Measurements from ENCODE around the gene FAM20A.
"Not testable (repeated sequence)": the region's sequence is repeated elsewhere in the genome, so short reads cannot be mapped to it uniquely, and the experiment has no call there.

Gene FAM20A

GRCh38 chr17:68564415-68565111, 36.6 kb downstream of the FAM20A start:
- DNase-seq, result no peak

- DNase-seq, result no peak
Measured at GRCh38 chr17:68562736-68563135, 38.4 kb downstream of the FAM20A start.

DNA sequence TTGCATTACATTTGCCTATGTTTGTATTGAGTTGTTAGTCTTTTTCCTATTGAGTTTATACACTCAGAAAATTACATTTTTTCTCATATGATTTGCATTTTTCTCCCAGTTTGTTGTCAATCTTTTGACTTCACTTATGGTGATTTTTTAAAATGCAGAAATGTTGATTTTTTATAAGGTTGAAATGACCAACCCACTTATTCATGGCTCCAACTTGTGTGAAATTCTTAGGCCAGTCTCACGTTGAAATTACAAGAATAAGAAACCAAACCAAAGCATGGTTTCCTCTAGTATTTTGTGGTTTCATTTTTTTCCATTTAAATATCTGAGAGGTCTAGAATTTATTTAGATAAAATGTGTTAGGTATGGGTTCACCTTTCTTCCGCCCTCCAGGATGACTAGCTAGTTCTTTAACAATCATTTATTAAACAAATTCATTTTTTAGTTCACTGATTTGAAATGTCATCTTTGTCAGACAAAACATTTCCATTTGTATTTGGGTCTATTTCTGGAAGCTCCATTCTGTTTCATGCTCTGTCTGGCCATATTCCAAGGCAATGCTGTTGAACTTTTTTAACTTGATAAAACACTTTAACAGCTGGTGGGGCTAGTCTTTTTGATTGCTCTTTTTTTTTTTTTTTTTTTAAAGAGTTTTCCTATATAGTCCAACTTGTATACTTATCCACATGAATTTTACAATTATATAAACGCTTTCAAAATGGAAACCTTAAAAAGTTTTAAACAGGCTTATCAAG, 40.0 kb downstream of the FAM20A start:
- DNase-seq, result no peak

GRCh38 chr17:68559316-68559715, 41.9 kb downstream of the FAM20A start:
- DNase-seq, result no peak

DNA sequence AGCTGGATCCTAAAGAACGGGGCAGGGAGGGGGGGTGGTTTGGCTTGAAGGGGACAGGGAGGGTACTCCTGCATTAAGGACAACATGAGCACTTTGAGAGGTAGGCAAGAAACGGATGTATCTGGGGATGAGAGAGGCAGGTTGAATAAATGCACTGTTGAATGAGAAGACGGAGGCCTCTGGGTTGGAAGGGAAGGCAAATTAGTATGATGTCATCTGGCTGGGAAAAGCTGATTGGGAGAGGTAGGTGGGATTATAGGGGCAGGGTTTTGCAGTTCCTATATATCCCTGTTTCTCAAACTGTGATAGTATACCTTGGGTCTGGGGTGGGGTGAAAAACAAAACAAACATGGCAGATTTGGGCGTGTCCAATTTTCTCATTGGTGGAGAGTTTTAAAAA, 44.6 kb downstream of the FAM20A start:
- no peak for DNase-seq

GRCh38 chr17:68544111-68544915, 56.9 kb downstream of the FAM20A start:
- DNase-seq, result no peak

DNA sequence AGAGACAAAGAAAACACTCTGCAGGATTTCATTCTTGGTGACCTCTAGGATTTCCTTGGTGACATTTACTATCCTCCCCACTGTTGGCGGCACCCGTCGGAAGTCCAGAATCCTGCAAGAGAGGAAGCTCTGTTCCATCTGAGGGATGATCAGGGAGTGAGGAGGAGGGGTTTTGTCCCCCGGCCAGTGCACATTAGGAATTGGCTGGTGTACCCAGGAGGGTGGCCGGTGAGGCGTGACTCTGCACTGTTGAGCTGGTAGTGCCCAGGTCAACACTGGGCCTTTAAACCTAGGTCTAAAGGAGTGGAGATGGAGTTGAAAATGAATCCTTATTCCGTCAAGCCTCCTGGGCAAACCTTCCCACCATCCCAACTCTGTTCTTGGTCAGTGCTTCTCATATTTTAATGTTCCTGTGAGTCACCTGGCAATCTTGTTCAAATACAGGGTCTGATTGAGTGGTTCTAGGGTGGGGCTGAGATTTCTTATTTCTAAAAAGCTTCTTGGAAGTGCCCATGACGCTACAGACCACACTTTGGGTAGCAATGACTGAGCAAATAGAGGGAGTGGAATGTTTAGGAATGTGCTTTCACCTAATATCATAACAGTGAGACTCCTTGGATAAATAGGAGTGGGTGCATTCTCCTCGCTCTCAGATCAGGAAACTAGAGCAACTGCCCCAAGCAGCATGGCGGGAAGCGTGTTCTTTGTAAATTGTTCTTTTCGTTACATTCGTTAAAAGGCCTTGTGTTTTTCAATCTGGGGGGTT, 58.3 kb downstream of the FAM20A start:
- no peak for DNase-seq

DNA sequence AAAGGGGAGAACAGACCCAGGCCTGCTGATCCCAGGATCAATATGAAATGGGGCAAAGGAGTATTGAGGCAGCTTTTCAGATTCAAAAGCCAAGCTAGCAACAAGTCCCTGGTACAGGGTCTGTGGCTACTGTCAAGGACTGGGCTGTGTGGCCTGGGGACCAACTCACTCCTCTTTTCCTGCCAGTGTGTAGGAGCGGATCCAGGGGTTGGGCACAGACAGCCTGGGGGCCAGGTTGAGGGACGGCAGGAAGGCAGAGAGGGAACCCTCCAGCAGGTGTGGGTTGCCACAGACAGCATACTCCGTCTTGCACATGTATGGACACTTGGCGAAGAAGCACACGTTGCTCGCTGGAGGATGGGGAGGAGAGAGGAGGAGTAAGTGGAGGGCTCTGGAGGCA, 59.4 kb downstream of the FAM20A start:
- no peak for DNase-seq

DNA sequence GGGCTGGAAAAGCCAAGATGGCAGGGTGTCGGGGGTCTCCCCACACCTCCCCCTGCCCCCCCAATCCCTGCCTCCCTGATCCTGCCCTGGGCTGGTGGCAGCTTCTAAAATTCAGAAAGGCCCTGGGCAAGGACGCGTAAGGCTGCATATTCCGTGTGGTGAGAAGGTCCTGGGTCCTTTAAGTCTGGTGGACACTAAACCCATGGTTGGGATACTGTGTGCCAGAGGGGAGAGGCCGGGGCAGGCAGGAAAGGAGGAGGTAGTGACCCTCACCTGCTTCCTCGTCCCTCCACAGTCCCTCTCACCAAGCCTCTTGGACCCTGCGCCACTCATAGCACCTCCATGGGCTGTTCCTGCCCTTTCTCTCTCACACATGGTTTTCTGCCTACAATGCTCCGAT, 60.2 kb downstream of the FAM20A start:
- DNase-seq, result no peak

DNA sequence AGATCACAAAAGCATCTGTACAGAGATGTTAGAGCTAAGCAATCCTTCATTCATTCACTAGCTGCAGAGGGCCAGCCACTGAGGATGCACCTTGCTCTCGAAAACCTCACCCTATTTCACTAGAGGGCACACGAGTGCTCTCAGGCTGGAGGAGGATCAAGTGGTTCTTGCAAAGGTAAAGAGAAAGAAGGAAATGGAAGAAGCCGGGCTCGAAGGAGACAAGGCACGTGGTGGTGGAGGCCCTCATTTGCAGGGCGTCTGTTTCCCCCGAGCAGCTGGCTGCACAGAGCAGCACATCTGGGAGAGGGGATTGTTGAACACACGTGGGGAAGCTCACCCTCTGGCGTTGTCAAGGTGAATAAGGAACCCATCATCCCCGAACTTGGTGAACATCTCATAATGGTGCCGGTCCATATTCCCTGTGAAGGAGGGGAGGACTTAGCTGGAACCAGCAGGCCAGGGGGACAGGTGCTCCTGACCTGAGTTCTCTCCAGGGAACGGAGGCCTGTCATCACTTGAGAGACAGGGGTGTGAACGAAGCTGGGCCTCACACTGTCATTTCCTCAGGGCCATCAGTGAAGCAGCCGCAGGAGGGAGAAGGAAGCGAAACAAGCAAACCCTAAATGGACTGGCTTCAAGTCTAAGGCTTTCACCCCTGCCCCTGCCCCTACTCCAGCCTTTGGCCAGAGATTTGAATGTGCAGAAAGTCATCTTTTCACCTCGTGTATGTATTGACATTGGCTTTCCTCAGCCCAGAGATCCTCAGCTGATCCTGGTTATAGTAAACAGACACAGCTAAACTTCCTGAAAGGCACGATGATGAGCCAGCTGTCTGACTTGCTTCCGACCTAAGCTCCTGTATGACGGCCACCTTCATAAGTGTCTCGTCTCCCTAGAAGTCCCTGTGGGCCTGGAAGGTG, 61.4 kb downstream of the FAM20A start:
- no peak for DNase-seq

- DNase-seq, result no peak
Measured at GRCh38 chr17:68535922-68536321, 65.2 kb downstream of the FAM20A start.

- DNase-seq, result no peak
Measured at GRCh38 chr17:68534695-68535088, 66.5 kb downstream of the FAM20A start.

DNA sequence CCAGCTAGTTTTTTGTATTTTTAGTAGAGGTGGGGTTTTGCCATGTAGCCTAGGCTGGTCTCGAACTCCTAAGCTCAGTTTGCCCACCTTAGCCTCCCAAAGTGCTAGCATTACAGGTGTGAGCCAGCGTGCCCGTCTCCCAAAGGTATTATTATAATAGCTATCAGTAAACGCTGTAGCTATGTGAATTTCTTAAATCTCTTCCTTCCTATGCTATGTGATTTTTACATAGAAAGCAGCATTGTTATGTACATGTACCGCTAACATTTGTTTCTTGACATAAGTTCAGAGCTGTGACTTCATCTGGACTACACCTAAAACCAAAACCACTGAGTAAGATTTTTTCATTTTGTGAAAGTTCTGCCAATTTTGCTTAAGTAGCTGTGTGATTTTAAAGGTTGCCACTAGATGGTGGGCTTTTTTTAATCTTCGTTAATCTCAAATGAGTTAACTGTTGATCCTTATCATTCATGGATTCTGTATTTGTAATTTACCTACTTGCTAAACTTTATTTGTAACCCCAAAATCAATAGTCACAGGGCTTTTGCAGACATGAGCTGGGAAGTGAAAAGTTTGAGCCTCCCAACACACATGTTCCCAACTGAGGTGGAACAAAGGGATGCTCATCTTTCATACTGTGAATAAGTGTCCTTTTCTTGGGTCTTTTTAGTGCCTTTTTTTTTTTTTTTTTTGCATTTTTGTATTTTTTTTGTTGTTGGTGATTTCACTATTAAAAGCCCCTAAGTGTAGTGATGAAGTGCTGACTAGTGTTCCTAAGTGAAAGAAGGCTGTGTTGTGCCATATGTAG, 67.1 kb downstream of the FAM20A start:
- DNase-seq, result no peak

- no peak for DNase-seq
Measured at GRCh38 chr17:68532826-68533225, 68.3 kb downstream of the FAM20A start.

DNA sequence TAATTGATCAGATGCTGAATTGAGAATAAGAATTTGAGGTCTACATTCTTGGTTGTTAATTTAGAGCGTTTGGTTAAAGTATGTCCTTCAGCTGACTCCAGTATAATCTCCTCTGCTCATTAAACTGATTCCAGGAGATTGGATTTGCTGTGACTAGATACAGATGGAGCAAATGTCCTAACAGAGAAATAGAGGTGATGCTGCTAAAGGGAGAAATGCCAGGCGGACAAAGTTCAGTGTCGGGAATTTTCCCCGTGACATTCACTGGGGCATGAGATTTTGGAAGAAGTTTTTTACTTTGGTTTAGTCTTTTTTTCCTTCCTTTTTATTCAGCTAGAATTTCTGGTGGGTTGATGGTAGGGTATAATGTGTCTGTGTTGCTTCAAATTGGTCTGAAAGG, 69.9 kb downstream of the FAM20A start:
- no peak for DNase-seq

- no peak for DNase-seq
Measured at GRCh38 chr17:68527314-68527713, 73.9 kb downstream of the FAM20A start.

GRCh38 chr17:68526548-68526947, 74.6 kb downstream of the FAM20A start:
- DNase-seq, result no peak

DNA sequence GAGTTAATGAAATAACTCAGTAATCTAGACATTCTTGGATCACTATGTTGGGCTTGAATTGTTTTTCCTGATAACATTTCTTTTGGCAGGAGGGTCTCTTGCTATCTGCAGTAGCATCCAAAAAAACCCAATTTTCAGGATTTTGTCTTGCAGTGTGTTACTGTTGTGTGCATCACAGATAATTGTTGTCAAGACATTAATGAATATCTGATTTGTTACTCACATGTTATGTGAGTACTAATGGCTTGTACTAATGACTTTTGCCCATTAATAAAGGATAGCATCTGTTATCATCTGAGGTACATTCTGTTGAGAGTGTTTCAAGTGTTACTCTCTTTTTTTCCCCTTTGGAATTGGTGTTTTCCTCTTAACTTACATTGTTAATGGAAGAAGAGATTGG, 78.9 kb downstream of the FAM20A start:
- no peak for DNase-seq

DNA sequence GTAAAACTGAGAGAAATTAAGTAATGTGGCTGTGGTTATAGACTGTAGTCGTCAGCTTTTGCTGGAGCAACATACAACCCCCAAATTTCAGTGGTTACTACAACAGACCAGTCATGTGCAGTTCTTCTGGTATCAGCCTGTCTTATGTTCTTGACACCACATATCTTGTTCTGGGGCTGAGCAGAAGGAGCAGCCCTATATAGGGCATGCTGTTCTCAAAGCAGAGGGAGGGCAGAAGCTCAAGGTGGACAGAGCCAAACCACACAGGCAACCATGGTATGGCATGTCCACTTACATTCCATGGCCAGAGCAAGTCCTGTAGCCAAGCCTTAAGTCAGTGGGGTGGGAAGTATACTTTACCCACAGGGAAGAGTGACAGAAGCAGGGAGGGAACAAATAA, 81.3 kb downstream of the FAM20A start:
- DNase-seq, result no peak

DNA sequence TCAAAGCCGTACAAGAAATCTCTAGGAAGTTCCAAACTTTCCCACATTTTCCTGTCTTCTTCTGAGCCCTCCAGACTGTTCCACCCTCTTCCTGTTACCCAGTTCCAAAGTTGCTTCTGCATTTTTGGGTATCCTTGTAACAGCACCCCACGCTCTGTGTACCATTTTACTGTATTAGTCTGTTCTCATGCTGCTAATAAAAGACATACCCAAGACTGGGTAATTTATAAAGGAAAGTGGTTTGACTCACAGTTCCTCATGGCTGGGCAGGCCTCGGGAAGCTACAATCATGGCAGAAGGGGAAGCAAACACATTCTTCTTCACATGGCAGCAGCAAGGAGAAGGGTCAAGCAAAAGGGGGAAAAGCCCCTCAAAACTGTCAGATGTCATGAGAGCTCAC, 82.1 kb downstream of the FAM20A start:
- DNase-seq, result not testable (repeated sequence)

Measured in CD4-positive, alpha-beta T cell treated with Interleukin-17A for 1 hour (primary cell).